AG04449 (cell line): ENCODE data around the gene SARNP.
A peak's percentile ranks its signal among the peaks of the same experiment; 100 is the strongest.

Experiments used
- CTCF ChIA-PET: fragments of 350-600 bp; formaldehyde crosslinking; extraction: SDS; loops from one replicate; lab custom pipeline; 2021; ENCODE audit warnings: antibody characterized with exemption; lab: Yijun Ruan, JAX
- POLR2A ChIA-PET: fragments of 400-600, 350-600 bp; formaldehyde crosslinking; extraction: SDS; loops from one replicate; lab custom pipeline; 2020; ENCODE audit warnings: antibody characterized with exemption, inconsistent platforms; lab: Yijun Ruan, JAX
- DNase-seq: peaks from one replicate; pipeline ENCODE4 v3.0.0-alpha.2; 2010; ENCODE audit warnings: low read depth, low spot score
- H3K4me3 ChIP-seq: 2 replicates; pipeline ENCODE4 v1.5.1; 2011; ENCODE audit warnings: low read depth, mild to moderate bottlenecking, control low read depth, low read length
- TF ChIP-seq, protein P1 (sequence below): IDR thresholded peaks from one replicate; pipeline ENCODE4 v1.5.1; 2011; ENCODE audit warnings: mild to moderate bottlenecking, moderate library complexity, low read length, control low read depth, inconsistent platforms; ENCODE audit not compliant: insufficient read depth; ENCODE audit errors: missing control alignments

The SARNP gene

DNA sequence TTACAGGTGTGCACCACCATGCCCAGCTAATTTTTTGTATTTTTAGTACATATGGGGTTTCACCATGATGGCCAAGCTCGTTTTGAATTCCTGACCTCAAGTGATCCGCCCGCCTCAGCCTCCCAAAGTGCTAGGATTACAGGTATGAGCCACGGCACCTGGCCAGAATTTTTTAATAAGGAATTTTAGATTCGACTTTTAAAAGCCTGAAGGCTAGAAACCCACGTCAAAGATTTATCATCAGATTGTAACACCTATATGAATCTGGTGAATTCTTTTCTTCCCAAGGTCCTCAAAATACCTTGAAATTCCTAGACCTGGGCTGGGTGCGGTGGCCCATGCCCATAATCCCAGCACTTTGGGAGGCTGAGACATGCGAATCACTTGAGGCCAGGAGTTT, 43.9 kb upstream of the SARNP start:
- ChIA-PET CTCF (interaction anchor here (1.9 to 2.3 kb wide), 2 partner anchors 11 to 65 kb away, joined by 5 to 9 read pairs; no protein-coding TSS in a partner anchor), POLR2A (no interaction called here)
- no peak for DNase-seq
- no peak overlapping the region for H3K4me3 ChIP-seq
- TF ChIP-seq, protein P1, sequence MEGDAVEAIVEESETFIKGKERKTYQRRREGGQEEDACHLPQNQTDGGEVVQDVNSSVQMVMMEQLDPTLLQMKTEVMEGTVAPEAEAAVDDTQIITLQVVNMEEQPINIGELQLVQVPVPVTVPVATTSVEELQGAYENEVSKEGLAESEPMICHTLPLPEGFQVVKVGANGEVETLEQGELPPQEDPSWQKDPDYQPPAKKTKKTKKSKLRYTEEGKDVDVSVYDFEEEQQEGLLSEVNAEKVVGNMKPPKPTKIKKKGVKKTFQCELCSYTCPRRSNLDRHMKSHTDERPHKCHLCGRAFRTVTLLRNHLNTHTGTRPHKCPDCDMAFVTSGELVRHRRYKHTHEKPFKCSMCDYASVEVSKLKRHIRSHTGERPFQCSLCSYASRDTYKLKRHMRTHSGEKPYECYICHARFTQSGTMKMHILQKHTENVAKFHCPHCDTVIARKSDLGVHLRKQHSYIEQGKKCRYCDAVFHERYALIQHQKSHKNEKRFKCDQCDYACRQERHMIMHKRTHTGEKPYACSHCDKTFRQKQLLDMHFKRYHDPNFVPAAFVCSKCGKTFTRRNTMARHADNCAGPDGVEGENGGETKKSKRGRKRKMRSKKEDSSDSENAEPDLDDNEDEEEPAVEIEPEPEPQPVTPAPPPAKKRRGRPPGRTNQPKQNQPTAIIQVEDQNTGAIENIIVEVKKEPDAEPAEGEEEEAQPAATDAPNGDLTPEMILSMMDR = no peak

DNA sequence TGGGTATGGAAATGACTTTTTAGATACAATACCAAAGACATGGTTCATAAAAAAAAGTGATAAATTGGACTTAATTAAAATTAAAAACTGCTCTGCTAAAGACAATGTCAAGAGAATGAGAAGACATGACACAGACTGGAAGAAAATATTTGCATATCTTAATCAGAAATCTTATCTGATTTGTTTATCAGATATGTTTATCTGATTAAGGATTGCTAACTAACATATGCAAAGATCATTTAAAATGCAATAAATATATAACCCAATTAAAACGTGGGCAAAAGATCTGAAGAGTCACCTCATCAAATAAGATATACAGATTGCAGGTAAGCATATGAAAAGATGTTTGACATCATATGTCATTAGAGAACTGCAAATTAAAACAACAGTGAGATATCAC, 35.2 kb upstream of the SARNP start:
- ChIA-PET CTCF (no interaction called here), POLR2A (no interaction called here)
- TF ChIP-seq, protein P1 = no peak
- no peak for DNase-seq
- no peak overlapping the region for H3K4me3 ChIP-seq

DNA sequence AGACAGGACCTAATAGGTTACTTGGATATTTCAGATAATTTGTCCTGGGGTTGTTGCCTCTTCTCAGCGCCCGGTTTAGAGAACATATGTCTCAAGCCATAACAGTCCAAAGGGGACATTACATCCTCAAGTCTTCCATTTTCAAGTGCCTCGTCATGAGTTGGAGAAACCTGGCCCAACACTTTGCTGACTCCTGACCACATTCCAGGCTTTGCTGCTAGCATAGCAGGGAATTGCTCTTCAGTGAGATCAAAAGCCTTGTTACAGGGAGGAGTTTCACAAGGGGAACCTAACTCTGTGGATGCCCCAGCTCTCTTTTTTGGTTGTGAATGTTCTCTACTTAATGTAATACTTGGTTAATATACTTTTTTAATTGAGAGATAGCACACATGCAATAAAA, 33.4 kb upstream of the SARNP start:
- CTCF ChIA-PET = interaction anchor here (1.0 to 1.5 kb wide), 6 partner anchors 9 to 179 kb away, joined by 3 to 7 read pairs (median 3); no protein-coding TSS in a partner anchor
- TF ChIP-seq, protein P1 = no peak
- no peak for DNase-seq
- POLR2A ChIA-PET = no interaction called here
- H3K4me3 ChIP-seq = no peak overlapping the region

DNA sequence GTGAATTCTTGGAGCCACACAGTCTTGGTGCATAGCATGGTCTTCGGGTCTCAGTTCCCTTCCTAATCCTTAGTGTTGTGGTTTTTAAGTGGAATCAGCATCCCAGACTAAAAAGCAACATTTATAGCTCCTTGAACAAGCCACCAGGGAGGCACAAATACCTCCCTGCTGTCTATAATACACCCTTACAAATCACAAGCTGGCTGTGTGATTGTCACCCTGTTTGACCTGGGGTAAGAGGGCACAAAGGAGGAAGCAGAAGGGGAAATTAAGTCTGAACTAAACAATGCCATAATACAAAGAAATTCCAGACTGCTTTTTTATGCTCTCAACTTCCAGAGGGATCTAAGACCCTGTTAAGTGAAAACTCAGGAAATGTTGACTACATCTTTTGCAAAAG, 32.9 kb upstream of the SARNP start:
- DNase-seq = no peak
- no peak overlapping the region for H3K4me3 ChIP-seq
- ChIA-PET POLR2A (no interaction called here), CTCF (interaction anchor here (0.9 to 1.5 kb wide), 6 partner anchors 10 to 179 kb away, joined by 3 to 7 read pairs (median 3); no protein-coding TSS in a partner anchor)
- TF ChIP-seq, protein P1 = no peak

DNA sequence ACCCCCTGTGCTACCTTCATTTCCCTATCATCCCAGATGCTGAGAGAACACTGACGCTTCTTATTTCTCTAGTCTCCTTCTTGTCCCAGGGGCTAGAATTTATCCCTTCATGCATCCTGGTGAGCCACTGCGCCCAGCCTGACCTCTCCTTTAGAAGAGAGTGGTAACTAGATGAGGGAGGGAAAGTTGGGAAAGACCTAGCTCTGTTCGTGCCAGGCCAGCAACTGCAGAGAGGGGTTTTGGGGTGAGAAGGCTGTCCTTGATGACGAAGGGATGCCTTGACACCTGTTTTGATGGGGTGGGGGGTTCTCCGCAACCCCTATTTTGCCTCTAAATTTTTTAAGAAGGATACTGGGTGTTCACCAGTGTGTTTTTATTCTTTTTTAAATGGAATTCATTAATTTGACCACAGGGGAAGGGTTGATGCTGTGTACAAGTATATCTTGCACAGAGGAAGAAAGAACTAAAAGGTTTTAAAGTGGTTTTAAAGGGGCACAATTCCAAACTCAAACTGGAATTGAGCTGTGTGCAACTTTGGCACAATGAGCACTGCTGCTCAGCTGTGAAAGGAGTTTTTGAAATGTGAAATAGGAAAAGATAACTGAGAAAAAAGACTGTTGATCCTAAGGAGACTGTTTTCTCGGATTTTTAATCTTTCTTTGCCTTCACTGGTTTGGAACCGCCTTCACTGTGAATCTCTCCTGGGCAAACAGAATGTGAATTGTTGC, 32.3 kb upstream of the SARNP start:
- POLR2A ChIA-PET = no interaction called here
- TF ChIP-seq, protein P1 = no peak
- H3K4me3 ChIP-seq = no peak overlapping the region
- CTCF ChIA-PET = interaction anchor here (0.9 to 1.5 kb wide), 5 partner anchors 77 to 180 kb away, joined by 3 to 7 read pairs (median 3); no protein-coding TSS in a partner anchor
- DNase-seq = no peak

DNA sequence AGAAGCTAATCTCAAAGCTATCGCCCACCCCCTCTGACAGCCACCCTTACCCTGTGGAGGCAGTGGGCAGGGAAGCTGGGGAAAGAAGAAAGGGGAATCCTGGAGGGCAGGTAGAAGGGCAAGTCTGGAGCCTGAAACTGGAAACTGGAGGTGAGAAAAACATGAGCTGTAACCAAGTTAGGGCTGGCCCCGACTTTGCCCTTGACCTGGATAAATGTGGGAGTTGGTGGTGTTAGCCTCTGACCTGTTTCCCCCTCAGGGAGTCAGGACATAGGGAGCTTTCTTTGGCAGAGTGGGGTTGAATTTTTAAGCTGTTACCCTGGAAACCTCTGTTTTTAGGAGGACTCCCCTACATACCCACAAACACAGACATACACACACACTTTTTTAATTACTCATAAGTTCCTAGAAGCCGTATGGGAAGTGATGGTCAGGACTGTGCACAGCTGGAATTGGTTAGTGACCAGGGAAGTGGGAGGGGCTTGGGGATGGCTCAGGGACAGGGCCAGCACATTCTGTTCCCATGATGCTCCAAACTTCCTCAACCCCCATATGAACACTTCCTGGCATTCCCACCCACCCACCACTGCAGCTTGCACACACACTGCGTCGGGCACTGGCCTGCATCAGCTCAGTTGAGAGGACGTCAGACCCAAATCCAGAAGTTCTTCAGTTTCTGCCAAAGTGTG, 30.2 kb upstream of the SARNP start:
- TF ChIP-seq, protein P1 = no peak
- DNase-seq = peak; percentile 98
- ChIA-PET CTCF (interaction anchor here (1.5 to 1.9 kb wide), 4 partner anchors 17 to 84 kb away, joined by 4 to 15 read pairs (median 5); no protein-coding TSS in a partner anchor), POLR2A (interaction anchor here (0.6 to 2.3 kb wide), 13 partner anchors 9 to 270 kb away, joined by 3 to 31 read pairs (median 4); partner anchors contain the start of genes CD63, DNAJC14, ORMDL2 and RAB5B)
- H3K4me3 ChIP-seq = peak overlapping the region; percentile 47
